ENCODE data around the gene APOA5. TPM values are rescaled to one million over a fixed set of nuclear protein-coding genes. Genes with fewer than 3 reads are reported as not detected.

Gene APOA5
- total RNA-seq, 4 donors from 2014 or later: not detected

GRCh38 chr11:116787786-116788486 lies 3.7 kb downstream of the APOA5 start, which contains the start of gene ZPR1:
ZPR1 (minus strand) TSS chr11:116788023; CDS start chr11:116787990, 33 bp downstream.
- WGBS, 2 donors: 1% methylated on average over 18 to 37 of the region's 56 CpGs
- H3K9me3 ChIP-seq: no peaks in the 10 kb centered on the region
- intact Hi-C loops (cut with DNase I): no loop called here
- H3K27ac ChIP-seq: peak within 1 kb of the TSS; percentile 72 to 84 (median 82)
- TF ChIP-seq, protein P1, sequence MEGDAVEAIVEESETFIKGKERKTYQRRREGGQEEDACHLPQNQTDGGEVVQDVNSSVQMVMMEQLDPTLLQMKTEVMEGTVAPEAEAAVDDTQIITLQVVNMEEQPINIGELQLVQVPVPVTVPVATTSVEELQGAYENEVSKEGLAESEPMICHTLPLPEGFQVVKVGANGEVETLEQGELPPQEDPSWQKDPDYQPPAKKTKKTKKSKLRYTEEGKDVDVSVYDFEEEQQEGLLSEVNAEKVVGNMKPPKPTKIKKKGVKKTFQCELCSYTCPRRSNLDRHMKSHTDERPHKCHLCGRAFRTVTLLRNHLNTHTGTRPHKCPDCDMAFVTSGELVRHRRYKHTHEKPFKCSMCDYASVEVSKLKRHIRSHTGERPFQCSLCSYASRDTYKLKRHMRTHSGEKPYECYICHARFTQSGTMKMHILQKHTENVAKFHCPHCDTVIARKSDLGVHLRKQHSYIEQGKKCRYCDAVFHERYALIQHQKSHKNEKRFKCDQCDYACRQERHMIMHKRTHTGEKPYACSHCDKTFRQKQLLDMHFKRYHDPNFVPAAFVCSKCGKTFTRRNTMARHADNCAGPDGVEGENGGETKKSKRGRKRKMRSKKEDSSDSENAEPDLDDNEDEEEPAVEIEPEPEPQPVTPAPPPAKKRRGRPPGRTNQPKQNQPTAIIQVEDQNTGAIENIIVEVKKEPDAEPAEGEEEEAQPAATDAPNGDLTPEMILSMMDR (IDR thresholded peaks at IDR 0.05): peak in 3 of 6 experiments; percentile 24 to 26 (median 25)
- peak in 1 of 2 donors; percentile 88 for TF ChIP-seq POLR2A (IDR thresholded peaks at IDR 0.05)
- peaks cover 13 to 32% of the 10 kb centered on the region in 2 donors for H3K4me1 ChIP-seq
- peak within 1 kb of the TSS; percentile 84 to 93 (median 92) for H3K4me3 ChIP-seq (replicated peaks in 1 of 3)
- no peaks in the 10 kb centered on the region for H3K27me3 ChIP-seq
- DNase-seq: peak; percentile 79 to 82
- H3K36me3 ChIP-seq: peaks cover 28 to 31% of the 10 kb centered on the region in 2 donors

GRCh38 chr11:116787436-116787785 lies 4.3 kb downstream of the APOA5 start:
- Histone ChIP-seq H3K4me1 (peaks cover 13 to 32% of the 10 kb centered on the region in 2 donors), H3K27ac (peak overlapping the region; percentile 72 to 84 (median 82)), H3K27me3 (no peaks in the 10 kb centered on the region), H3K4me3 (replicated peaks in 1 of 3) (peak overlapping the region; percentile 84 to 93 (median 92)), H3K9me3 (no peaks in the 10 kb centered on the region), H3K36me3 (peaks cover 33 to 36% of the 10 kb centered on the region in 2 donors)
- peak in 1 of 2 donors; percentile 30 for DNase-seq
- intact Hi-C loops (cut with DNase I): no loop called here
- TF ChIP-seq, protein P1 (IDR thresholded peaks at IDR 0.05): no peak
- no peak for TF ChIP-seq POLR2A (IDR thresholded peaks at IDR 0.05)
- WGBS, 2 donors: 2% methylated on average over 7 to 15 of the region's 15 CpGs

GRCh38 chr11:116786966-116787365 lies 4.7 kb downstream of the APOA5 start:
- DNase-seq: no peak
- Histone ChIP-seq H3K27ac (no peak overlapping the region), H3K27me3 (no peaks in the 10 kb centered on the region), H3K9me3 (no peaks in the 10 kb centered on the region), H3K36me3 (peaks cover 38 to 41% of the 10 kb centered on the region in 2 donors), H3K4me1 (peaks cover 13 to 29% of the 10 kb centered on the region in 2 donors), H3K4me3 (replicated peaks in 1 of 3) (peak overlapping the region; percentile 84 to 93 (median 92))
- TF ChIP-seq, protein P1 (IDR thresholded peaks at IDR 0.05): no peak
- WGBS, 2 donors: 61 to 63% methylated on average over 5 of the region's 5 CpGs
- intact Hi-C loops (cut with DNase I): no loop called here

GRCh38 chr11:116786326-116786725 lies 5.4 kb downstream of the APOA5 start:
- Histone ChIP-seq H3K36me3 (peaks cover 43 to 47% of the 10 kb centered on the region in 2 donors), H3K27me3 (no peaks in the 10 kb centered on the region), H3K9me3 (no peaks in the 10 kb centered on the region), H3K27ac (no peak overlapping the region), H3K4me3 (replicated peaks in 1 of 3) (no peak overlapping the region), H3K4me1 (peaks cover 8 to 22% of the 10 kb centered on the region in 2 donors)
- no peak for DNase-seq
- TF ChIP-seq POLR2A (IDR thresholded peaks at IDR 0.05): no peak
- TF ChIP-seq, protein P1 (IDR thresholded peaks at IDR 0.05): no peak
- intact Hi-C loops (cut with DNase I): no loop called here
- WGBS, 2 donors: 87 to 95% methylated on average over 2 of the region's 2 CpGs

DNA sequence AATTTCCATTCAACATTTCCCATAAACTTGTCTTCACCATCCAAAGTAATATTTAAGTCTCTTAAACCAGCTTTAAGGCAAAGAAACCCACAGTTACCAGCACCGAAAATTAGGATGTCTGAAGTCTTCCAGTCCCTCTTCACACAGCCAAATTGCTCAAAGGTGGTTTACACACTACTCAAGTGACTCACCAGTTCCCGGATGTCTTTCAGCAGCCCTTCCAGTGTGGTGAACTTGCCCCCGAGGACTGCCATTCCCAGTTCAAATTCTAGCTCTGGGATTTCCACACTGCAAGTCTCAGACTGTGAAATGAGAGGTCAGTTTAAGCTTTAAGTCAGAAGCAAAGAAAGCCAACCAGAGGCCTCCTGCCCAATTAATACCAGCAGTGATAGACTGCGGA lies 9.0 kb downstream of the APOA5 start:
- intact Hi-C loops (cut with DNase I): no loop called here
- peaks cover 0 to 12% of the 10 kb centered on the region in 2 donors for H3K4me1 ChIP-seq
- DNase-seq: no peak
- H3K36me3 ChIP-seq: peaks cover 76 to 78% of the 10 kb centered on the region in 2 donors
- no peaks in the 10 kb centered on the region for H3K27me3 ChIP-seq
- H3K27ac ChIP-seq: no peak overlapping the region
- 93 to 99% methylated on average over 4 of the region's 4 CpGs for WGBS, 2 donors
- H3K4me3 ChIP-seq (replicated peaks in 1 of 3): no peak overlapping the region
- H3K9me3 ChIP-seq: no peaks in the 10 kb centered on the region
- TF ChIP-seq POLR2A (IDR thresholded peaks at IDR 0.05): no peak
- TF ChIP-seq, protein P1 (IDR thresholded peaks at IDR 0.05): no peak
